AG10803 (cell line): ENCODE measurements around the gene MYH7B.

ENCODE experiments used
- DNase-seq: peaks from one replicate; pipeline ENCODE4 v3.0.0; 2010; ENCODE audit warnings: low read depth
- H3K4me3 ChIP-seq: 2 replicates; pipeline ENCODE4 v1.5.1; 2011; ENCODE audit warnings: mild to moderate bottlenecking, low read length, control low read depth
- TF ChIP-seq, protein P1 (sequence below): conservative IDR thresholded peaks from 2 replicates; pipeline ENCODE4 v1.5.1; 2011; ENCODE audit warnings: mild to moderate bottlenecking, low read length, control low read depth, inconsistent platforms

The MYH7B gene

DNA sequence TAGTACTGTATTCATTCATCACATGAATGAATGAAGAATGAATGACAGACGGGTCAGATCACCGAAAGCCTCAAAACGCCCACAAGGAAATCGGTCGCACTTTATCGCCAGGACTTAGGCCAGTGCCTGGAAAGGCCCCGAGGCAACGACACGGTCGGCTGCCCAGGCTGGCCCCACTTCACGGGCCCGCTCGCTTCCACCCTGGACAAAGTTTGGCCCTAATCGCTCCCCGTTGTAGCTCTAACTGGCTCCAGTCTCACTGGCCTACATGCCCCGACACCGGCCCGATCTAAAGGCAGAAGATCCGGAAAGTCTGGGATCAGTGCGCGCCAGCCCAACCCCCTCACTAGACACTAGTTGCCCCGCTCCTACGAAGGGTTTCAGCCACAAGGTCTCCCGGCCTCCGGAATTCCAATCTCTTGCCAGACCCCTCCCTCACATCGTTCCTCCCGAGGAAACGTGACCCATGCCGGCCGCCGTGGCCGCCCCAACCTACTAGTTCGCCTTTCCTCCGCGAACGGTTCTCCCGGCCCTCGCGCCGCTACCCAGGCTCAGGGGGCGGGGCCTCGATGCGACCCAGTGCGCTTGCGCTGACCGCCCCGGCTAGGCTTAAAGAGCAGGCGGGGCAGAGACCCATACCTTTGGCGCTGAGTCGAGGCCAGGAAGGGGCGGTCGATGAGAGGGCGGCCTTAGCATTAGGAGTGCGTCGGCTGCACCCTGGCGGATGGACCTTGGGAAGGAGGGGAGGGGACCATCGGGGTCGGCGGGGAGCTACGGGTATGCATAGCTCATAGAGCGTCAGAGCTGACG is at the start of gene MYH7B, which contains the start of gene GSS:
Gene MYH7B, plus strand, starts transcription at position 638 of the 810 bp plus-strand sequence. CDS start 22,138 bp downstream, outside the sequence.
Gene GSS, minus strand, starts transcription at position 576 of the 810 bp plus-strand sequence. CDS start 3,954 bp downstream, outside the sequence.
- DNase-seq, result peak; percentile 93
- TF ChIP-seq, protein P1, sequence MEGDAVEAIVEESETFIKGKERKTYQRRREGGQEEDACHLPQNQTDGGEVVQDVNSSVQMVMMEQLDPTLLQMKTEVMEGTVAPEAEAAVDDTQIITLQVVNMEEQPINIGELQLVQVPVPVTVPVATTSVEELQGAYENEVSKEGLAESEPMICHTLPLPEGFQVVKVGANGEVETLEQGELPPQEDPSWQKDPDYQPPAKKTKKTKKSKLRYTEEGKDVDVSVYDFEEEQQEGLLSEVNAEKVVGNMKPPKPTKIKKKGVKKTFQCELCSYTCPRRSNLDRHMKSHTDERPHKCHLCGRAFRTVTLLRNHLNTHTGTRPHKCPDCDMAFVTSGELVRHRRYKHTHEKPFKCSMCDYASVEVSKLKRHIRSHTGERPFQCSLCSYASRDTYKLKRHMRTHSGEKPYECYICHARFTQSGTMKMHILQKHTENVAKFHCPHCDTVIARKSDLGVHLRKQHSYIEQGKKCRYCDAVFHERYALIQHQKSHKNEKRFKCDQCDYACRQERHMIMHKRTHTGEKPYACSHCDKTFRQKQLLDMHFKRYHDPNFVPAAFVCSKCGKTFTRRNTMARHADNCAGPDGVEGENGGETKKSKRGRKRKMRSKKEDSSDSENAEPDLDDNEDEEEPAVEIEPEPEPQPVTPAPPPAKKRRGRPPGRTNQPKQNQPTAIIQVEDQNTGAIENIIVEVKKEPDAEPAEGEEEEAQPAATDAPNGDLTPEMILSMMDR, result peak; percentile 48
- H3K4me3 ChIP-seq, result peak within 1 kb of the TSS; percentile 83

DNA sequence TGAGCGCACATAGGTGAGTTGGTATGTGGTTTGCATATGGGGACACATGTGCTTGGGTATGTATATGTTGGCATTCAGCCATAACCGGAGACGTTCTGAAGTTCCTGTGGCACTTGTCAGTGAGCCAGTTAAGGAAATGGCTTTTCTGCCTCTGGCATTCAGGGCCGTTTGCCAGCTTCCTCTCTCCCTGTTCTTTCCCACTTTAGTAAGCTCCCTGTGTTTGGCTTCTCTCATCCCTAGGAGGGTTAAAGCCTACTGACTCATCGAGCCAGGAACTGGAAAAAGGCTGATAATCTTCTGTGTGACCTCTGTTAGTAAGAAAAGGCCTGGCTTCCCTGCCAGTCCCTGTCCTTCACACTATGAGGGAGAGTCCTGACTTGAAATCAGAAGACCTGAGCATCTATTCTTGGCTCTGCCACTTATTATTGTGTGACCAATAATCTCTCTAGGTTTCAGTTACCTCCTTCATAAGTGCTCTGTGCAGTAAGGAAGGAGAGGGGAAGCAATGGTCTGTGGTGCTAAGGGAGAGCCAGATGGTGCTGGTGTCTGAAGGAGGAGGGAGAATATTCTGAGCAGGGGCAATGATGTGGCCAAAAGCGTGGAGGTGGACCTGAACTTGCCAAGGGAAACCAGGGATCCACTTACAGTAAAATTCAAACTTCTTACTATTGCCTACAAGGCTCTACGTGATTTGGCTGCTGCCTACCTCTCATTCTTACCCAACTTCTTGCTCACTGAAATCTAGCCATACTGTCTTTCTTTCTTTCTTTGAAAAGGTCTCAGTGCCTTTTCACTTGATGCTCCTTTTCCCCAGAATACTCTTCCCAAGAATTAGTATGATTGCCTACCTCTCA is 47.8 kb upstream of the MYH7B start:
- TF ChIP-seq, protein P1, result no peak
- no peak overlapping the region for H3K4me3 ChIP-seq

DNA sequence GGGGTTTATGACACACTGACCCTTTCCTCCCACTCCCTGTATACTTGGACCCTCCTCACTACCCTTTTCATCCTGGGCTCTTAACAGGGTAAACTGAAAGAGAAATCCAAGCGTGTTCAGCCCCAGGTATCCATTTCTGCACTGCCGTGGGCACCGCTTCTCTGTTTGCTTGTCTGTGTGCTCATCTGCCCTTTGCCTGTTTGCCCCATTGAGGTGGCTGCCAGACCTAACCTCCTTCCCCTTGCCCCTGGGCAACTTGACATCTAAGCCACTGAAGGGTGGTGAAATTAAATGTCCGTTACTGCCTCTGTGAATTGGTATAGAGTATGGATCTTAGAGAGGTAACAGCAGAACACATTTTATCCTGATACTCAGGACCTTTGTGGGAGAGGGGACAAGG is 40.5 kb upstream of the MYH7B start:
- no peak overlapping the region for H3K4me3 ChIP-seq
- TF ChIP-seq, protein P1, result no peak

More for the DNA sequence above, 47.8 kb upstream of the MYH7B start:
- DNase-seq, result peak; percentile 86

DNA sequence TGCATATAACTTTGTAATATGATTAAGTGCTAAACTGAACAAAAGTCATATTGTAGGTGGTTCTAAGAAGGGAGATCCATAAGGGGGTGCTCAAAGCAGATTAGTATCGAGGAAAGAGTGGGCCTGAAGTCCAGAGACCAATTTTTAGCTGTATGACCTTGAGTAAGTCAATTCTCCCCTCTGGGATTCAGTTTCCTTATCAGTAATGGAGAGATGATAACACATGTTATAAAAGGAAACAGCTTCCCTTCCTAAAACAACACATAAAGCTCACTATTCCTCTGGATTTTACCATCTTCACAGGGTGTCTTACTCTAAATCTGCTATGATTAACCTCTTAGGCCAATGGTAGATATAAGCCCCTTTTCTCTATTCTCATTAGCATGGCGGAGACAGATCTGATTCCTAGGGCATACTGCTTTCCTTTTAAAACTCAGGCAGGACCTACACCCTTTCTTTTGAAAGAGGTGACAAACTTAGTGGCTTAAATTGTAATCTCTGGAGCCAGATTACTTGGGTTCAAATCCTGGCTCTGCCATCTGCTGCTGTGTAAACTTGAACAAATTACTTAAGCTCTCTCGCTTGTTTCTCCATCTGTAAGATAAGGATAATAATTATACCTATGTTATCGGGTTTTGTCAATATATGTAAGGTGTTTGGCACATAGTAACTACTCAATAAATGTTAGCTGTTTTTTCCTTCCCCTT is 39.8 kb upstream of the MYH7B start:
- TF ChIP-seq, protein P1, result no peak
- DNase-seq, result no peak
- H3K4me3 ChIP-seq, result no peak overlapping the region

More for the DNA sequence above, 40.5 kb upstream of the MYH7B start:
- no peak for DNase-seq

DNA sequence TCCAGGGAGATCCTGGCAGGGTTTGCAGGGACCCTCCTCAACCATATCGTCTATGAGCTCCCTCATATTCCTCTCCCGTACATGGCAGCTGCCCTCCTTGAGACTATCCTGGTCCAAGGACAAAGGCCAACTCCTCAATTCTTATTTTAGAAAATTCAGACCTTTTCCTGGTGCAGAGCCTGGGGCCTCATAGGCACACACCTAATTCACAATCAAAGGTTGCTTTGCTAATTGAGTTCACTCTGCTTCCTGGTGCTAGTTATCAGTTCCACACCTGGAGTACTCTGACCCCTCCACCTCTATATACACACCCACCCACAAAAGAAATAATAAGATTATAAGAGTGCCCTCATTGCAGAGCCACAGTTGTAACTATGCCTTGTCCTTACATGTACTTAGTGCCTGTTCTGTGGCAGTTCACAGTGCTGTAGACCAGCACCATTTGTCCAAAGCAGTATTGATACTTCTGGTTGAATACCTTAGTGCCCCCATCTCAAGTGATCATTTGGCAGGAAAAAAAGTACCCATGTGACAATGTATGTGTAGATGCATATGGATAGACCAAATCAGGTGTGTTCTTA is 38.8 kb upstream of the MYH7B start:
- no peak overlapping the region for H3K4me3 ChIP-seq
- DNase-seq, result no peak
- TF ChIP-seq, protein P1, result no peak

DNA sequence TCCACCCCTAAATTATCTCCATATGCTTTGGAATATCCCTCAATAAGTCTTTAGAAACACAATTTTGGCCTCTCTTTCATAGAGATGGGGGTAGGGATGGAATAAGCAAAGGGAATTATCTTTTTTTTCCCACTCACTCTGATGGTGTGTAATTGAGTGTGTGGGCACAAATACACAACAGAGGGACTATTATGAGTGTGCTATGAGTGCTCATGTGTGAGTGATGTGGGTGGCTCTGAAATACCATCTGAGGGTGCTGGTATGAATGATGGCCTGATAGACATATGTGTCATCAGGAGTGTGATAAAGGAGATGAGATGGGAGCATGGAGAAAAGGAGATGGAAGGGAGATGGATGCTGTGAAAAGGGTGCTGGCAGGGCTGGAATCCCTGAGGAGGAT is 35.6 kb upstream of the MYH7B start:
- TF ChIP-seq, protein P1, result no peak
- DNase-seq, result no peak
- no peak overlapping the region for H3K4me3 ChIP-seq
